Breast epithelium (tissue), 4 donors: ENCODE data around the gene TUSC7. TPM values are rescaled to one million over a fixed set of nuclear protein-coding genes. Genes with fewer than 3 reads are reported as not detected.

Source experiments
- DNase-seq, 2 donors: peaks; one replicate each; pipeline ENCODE4 v3.0.0-alpha.2; 2019; ENCODE audit warnings: low spot score in 2 of 2
- H3K27ac ChIP-seq, 2 donors: fragments of 200-600 bp; sonication (generic) in 1 of 2; one replicate each; pipeline ENCODE4 v1.5.1; 2016 to 2019; ENCODE audit warnings: mild to moderate bottlenecking in 1 of 2
- H3K27me3 ChIP-seq, 2 donors: fragments of 200-600 bp; sonication (generic) in 1 of 2; one replicate each; pipeline versions ENCODE4 v1.5.1 to v1.6.0; 2017 to 2019; ENCODE audit warnings: control low read depth in 1 of 2, mild to moderate bottlenecking in 1 of 2
- H3K36me3 ChIP-seq: fragments of 200-600 bp; one replicate; pipeline ENCODE4 v1.5.1; 2019
- H3K4me1 ChIP-seq, 2 donors: fragments of 200-600 bp; sonication (generic); one replicate each; pipeline ENCODE4 v1.5.1; 2016 to 2019; ENCODE audit warnings: control low read depth in 1 of 2
- H3K4me3 ChIP-seq, 3 donors: fragments of 200-600 bp; sonication (generic); 1 replicate in 2 of 3; 2 replicates in 1 of 3; pipeline ENCODE4 v1.5.1; 2016 to 2019; ENCODE audit warnings: mild to moderate bottlenecking in 3 of 3, moderate library complexity in 2 of 3
- H3K9me3 ChIP-seq, 2 donors: fragments of 200-600 bp; sonication (generic) in 1 of 2; one replicate each; pipeline ENCODE4 v1.5.1; 2016 to 2019; ENCODE audit warnings: control low read depth in 1 of 2
- POLR2A ChIP-seq: fragments of 450-650 bp; IDR thresholded peaks from one replicate; pipeline ENCODE4 v1.6.1; 2016; ENCODE audit warnings: antibody characterized with exemption, mild to moderate bottlenecking, moderate library complexity
- POLR2AphosphoS5 ChIP-seq, 3 donors: sonication (generic); formaldehyde crosslinking; IDR thresholded peaks; one replicate each; pipeline ENCODE4 v1.6.1; 2017; ENCODE audit warnings: antibody characterized with exemption in 3 of 3
- intact Hi-C: fragments of 100-400 bp; cut with DNase I; formaldehyde crosslinking; loops from one replicate; pipeline ENCODE4 v1.15.1; 2023; ENCODE audit warnings: low total_unique reads
- total RNA-seq, 3 donors: library from RNA; depleted of rRNA; stranded (reverse); fragments of >200 nt; gene quantifications; one replicate each; pipeline ENCODE4 v1.1.0, GENCODE V29; 2016
- TF ChIP-seq, protein P1 (sequence below), 3 donors: fragments of 450-650 bp; IDR thresholded peaks; one replicate each; pipeline ENCODE4 v1.5.1; 2016 to 2017; ENCODE audit warnings: antibody characterized with exemption in 3 of 3, mild to moderate bottlenecking in 3 of 3, moderate library complexity in 3 of 3

Gene TUSC7
- total RNA-seq, 3 donors from 2014 or later, result not detected

DNA sequence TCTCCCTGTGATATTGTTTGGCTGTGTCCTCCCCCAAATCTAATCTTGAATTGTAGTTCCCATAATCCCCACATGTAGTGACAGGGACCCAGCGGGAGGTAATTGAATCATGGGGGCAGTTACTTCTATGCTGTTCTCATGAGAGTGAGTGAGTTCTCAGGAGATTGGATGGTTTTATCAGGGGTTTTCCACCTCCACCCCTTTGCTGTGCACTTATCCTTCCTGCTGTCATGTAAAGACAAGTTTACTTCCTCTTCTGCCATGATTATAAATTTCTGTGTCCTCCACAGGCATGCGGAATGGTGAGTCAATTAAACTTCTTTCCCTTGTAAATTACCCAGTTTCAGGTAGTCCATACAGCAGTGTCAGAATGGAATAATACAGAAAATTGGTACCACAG is 24.7 kb downstream of the TUSC7 start:
- no peaks in the 10 kb centered on the region for H3K27me3 ChIP-seq
- intact Hi-C loops, result no loop called here
- no peak for DNase-seq

DNA sequence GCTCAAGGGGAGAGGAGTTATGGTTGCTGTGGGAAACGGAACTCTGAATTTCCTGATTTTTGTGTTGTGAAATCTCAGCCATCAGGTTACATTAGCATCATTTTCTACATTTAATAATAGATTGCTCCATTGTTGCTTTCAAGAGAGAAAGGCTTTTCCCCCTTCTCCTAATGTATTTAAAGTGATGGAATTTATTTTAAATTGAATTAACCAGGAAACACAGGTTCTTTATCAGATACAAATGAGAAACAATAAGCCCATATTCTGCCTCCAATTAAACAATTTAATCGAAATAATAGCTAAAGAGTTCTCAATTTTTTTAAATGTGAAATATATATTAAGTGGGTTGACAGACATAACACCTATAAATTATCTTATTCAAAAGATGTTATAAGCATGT is 30.1 kb downstream of the TUSC7 start:
- no peak overlapping the region for H3K4me3 ChIP-seq
- no peaks in the 10 kb centered on the region for H3K27me3 ChIP-seq
- TF ChIP-seq, protein P1, sequence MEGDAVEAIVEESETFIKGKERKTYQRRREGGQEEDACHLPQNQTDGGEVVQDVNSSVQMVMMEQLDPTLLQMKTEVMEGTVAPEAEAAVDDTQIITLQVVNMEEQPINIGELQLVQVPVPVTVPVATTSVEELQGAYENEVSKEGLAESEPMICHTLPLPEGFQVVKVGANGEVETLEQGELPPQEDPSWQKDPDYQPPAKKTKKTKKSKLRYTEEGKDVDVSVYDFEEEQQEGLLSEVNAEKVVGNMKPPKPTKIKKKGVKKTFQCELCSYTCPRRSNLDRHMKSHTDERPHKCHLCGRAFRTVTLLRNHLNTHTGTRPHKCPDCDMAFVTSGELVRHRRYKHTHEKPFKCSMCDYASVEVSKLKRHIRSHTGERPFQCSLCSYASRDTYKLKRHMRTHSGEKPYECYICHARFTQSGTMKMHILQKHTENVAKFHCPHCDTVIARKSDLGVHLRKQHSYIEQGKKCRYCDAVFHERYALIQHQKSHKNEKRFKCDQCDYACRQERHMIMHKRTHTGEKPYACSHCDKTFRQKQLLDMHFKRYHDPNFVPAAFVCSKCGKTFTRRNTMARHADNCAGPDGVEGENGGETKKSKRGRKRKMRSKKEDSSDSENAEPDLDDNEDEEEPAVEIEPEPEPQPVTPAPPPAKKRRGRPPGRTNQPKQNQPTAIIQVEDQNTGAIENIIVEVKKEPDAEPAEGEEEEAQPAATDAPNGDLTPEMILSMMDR (IDR thresholded peaks at IDR 0.05), result no peak
- TF ChIP-seq POLR2A, result no peak
- TF ChIP-seq POLR2AphosphoS5 (IDR thresholded peaks at IDR 0.05), result no peak
- intact Hi-C loops, result no loop called here
- H3K36me3 ChIP-seq, result no peaks in the 10 kb centered on the region
- H3K9me3 ChIP-seq, result no peaks in the 10 kb centered on the region
- no peaks in the 10 kb centered on the region for H3K4me1 ChIP-seq
- no peak overlapping the region for H3K27ac ChIP-seq
- DNase-seq, result no peak

More for the DNA sequence above, 24.7 kb downstream of the TUSC7 start:
- no peaks in the 10 kb centered on the region for H3K9me3 ChIP-seq
- H3K27ac ChIP-seq, result no peak overlapping the region
- no peaks in the 10 kb centered on the region for H3K36me3 ChIP-seq
- TF ChIP-seq POLR2A, result no peak
- no peak for TF ChIP-seq POLR2AphosphoS5 (IDR thresholded peaks at IDR 0.05)
- TF ChIP-seq, protein P1 (IDR thresholded peaks at IDR 0.05), result no peak
- H3K4me3 ChIP-seq, result no peak overlapping the region
- H3K4me1 ChIP-seq, result no peaks in the 10 kb centered on the region

DNA sequence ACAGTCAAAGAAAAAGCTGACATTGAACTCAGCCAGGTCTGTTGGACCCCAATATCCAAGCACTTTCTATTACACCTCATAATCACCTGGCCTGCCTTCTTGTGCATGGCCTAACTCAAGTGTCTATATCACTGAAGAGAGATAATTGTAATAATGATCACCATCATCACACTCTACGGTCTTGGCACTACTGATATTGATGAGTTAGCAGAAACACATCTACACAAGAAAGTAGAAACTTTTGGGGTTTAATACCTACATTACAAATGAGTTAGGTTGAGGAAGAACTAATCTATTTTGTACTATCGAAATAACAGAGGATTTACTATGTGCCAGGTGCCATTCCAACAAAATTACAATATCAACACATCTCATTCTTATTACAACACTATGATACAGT is 30.7 kb downstream of the TUSC7 start:
- TF ChIP-seq, protein P1 (IDR thresholded peaks at IDR 0.05), result no peak
- no peak for TF ChIP-seq POLR2A
- no peak for TF ChIP-seq POLR2AphosphoS5 (IDR thresholded peaks at IDR 0.05)
- H3K9me3 ChIP-seq, result no peaks in the 10 kb centered on the region
- H3K27ac ChIP-seq, result no peak overlapping the region
- no peaks in the 10 kb centered on the region for H3K36me3 ChIP-seq
- no peak overlapping the region for H3K4me3 ChIP-seq
- intact Hi-C loops, result no loop called here
- no peaks in the 10 kb centered on the region for H3K4me1 ChIP-seq
- no peaks in the 10 kb centered on the region for H3K27me3 ChIP-seq
- no peak for DNase-seq

DNA sequence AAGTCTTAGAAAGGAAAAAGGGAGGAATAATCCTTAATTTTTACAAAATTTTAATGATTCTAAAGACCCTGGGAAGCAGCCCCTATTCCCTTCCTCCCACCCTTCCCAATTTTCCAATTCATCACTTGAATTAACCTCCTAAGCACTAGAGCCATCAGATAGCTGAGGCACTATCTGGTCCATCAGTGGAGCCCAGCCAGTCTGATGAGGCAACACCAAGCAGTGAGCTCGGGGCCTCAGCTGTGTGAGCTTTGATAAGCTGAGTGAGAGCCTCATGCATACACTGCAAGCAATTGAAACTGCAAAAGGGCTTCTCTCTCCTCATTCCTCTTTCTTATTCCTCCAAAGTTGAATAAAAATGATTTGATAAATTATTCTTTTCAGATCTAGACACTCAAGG is 31.9 kb downstream of the TUSC7 start:
- DNase-seq, result no peak
- H3K27me3 ChIP-seq, result no peaks in the 10 kb centered on the region
- TF ChIP-seq, protein P1 (IDR thresholded peaks at IDR 0.05), result no peak
- TF ChIP-seq POLR2A (no peak), POLR2AphosphoS5 (IDR thresholded peaks at IDR 0.05) (no peak)
- no peaks in the 10 kb centered on the region for H3K9me3 ChIP-seq
- H3K4me1 ChIP-seq, result no peaks in the 10 kb centered on the region
- no peaks in the 10 kb centered on the region for H3K36me3 ChIP-seq
- no peak overlapping the region for H3K4me3 ChIP-seq
- H3K27ac ChIP-seq, result no peak overlapping the region
- intact Hi-C loops, result no loop called here

DNA sequence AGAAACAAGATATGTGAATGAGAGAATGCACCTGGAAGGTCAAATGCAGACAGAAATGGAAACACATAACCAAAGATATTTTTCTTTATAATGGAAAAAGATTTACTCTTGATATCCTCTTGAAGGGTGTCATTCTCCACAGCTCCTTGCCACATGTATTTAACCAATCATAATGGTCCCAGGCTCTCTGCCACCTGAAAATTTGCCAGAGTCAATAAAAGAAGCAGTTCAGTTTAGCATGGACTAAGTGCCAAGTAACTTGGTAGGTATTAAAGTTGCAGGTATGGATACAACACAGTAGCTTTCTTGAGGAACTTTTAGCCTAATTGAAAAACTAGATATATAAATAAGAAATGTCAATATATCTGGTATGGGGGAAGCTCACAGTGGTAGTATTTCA is 33.5 kb downstream of the TUSC7 start:
- intact Hi-C loops, result no loop called here
- H3K27me3 ChIP-seq, result no peaks in the 10 kb centered on the region
- TF ChIP-seq POLR2A (no peak), POLR2AphosphoS5 (IDR thresholded peaks at IDR 0.05) (no peak)
- TF ChIP-seq, protein P1 (IDR thresholded peaks at IDR 0.05), result no peak
- no peak overlapping the region for H3K4me3 ChIP-seq
- no peaks in the 10 kb centered on the region for H3K36me3 ChIP-seq
- no peak for DNase-seq
- no peak overlapping the region for H3K27ac ChIP-seq
- H3K4me1 ChIP-seq, result no peaks in the 10 kb centered on the region
- H3K9me3 ChIP-seq, result no peaks in the 10 kb centered on the region
